K562 (cell line): ENCODE data around the gene PAFAH1B2. TPM values are rescaled to one million over a fixed set of nuclear protein-coding genes. Genes with fewer than 3 reads are reported as not detected.
A peak's percentile ranks its signal among the peaks of the same experiment; 100 is the strongest.

ENCODE experiments used
- EGR1 ChIP-seq: fragments of 450-650 bp; conservative IDR thresholded peaks from 2 replicates; pipeline ENCODE4 v1.6.1; 2017; ENCODE audit warnings: mild to moderate bottlenecking
- PBX2 ChIP-seq, 2 experiments: IDR thresholded peaks in 1 of 2; conservative IDR thresholded peaks in 1 of 2; 2 replicates each; pipeline ENCODE4 v1.6.1; 2016; ENCODE audit warnings: low read depth in 2 of 2, mild to moderate bottlenecking in 1 of 2, missing compliant biosample characterization in 1 of 2, missing genetic modification characterization in 1 of 2, moderate library complexity in 1 of 2
- PHF21A ChIP-seq: fragments of 450-650 bp; IDR thresholded peaks from 2 replicates; pipeline ENCODE4 v1.6.1; 2017; ENCODE audit warnings: low read depth, borderline replicate concordance
- PKNOX1 ChIP-seq: fragments of 450-650 bp; IDR thresholded peaks from 2 replicates; pipeline ENCODE4 v1.6.1; 2016
- RAD51 ChIP-seq: fragments of 450-650 bp; IDR thresholded peaks from 2 replicates; pipeline ENCODE4 v1.7.1; 2016; ENCODE audit warnings: low read depth, mild to moderate bottlenecking, borderline replicate concordance
- ZNF280B ChIP-seq: fragments of 250-450 bp; sonication (Bioruptor Pico); IDR thresholded peaks from 2 replicates; pipeline ENCODE4 v1.5.1; 2021; ENCODE audit warnings: mild to moderate bottlenecking
- polyA plus RNA-seq, 8 experiments: library from polyadenylated mRNA; depleted of rRNA in 4 of 8; stranded (reverse) in 5 of 8; unstranded in 3 of 8; fragments of >200 nt; fragmentation: Nextera tagmentation in 2 of 8; fragmentation: Illumina TruSeq in 1 of 8; extraction: Ambion mirVana in 2 of 8; extraction: Trizol in 1 of 8; gene quantifications; 2 replicates each; pipeline versions ENCODE4 v1.2.1 to v1.2.3, GENCODE V29; 2011 to 2014; ENCODE audit warnings: inconsistent platforms in 1 of 8, missing spikeins in 1 of 8
- total RNA-seq, 7 experiments: library from RNA; depleted of rRNA in 6 of 7; stranded (reverse); fragments of >200 nt in 6 of 7; fragmentation: Illumina TruSeq in 2 of 7; extraction: Trizol in 2 of 7; gene quantifications; 2 replicates each; pipeline versions ENCODE4 v1.2.1 to v1.2.3, GENCODE V29; 2011 to 2021; ENCODE audit warnings: low replicate concordance in 1 of 7

PAFAH1B2 gene
- total and polyA plus RNA-seq, 9 of the 15 experiments (the other 6 are each of a cell fraction or from before 2014, with no cell fraction given): 27.8 to 94.7 (median 64.9) TPM

- TF ChIP-seq PBX2 (CRISPR knock-in tag; IDR thresholded peaks at IDR 0.05; ENCODE audit: low read depth) (no peak), PBX2 (tag; conservative IDR thresholded peaks at IDR 0.05; ENCODE audit: low read depth) (no peak), PHF21A (0 out of 2 replicates have a peak, but pooled peaks have one; percentile 52), RAD51 (peak; percentile 53; the same call in 1 of the 2 replicates), PKNOX1 (0 out of 2 replicates have a peak, but pooled peaks have one; percentile 9), EGR1 (peak; percentile 43), ZNF280B (CRISPR knock-in tag) (no peak)
Measured at GRCh38 chr11:117180661-117181585, 36.8 kb downstream of the PAFAH1B2 start (continued).
